ENCODE results near the gene PPP6R2.

DNA sequence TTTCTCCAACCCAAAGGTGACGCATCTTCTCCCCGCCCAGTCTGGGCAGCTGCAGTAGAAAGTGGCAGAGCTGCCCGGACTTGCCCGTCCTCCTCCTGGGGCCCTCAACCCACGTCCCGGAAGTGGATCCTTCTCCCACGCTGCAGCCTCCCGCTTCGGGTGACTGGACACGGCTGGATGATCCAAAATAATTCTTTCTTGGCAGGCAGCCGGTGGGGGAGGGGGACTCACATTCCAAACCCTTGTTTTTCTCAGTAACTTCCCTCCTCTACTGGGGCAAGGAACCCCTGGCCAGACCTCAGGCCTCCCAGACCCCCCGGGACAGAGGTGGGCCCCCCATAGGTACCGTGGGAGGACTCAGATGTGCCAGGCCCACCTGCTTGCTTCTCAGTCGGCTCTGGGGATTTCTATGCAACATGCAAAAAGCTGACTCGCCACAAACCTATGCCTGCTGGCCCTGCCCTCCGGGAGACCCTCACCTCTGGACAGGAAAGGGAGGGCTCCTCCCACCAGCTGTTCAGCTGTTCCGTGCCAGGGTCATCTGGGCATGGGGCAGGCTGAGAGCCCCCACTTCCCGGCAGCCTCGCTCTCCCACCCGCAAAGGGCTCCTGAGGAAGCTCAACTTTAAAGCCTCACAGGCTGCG is 37.1 kb upstream of the PPP6R2 start:
- TF ChIP-seq CTCF (IDR thresholded peaks at IDR 0.05) (no peak), POLR2A (IDR thresholded peaks at IDR 0.05) (no peak)
